HL-60/S4 treated with phorbol 12-myristate 13-acetate at 8.2 ng/mL for 4 days and 3 days (cell line): ENCODE data around the gene TDP2.
"Not testable (repeated sequence)": the region's sequence is repeated elsewhere in the genome, so short reads cannot be mapped to it uniquely, and the experiment has no call there.

Experiments
- in situ Hi-C: fragments of 300-500 bp; cut with MboI; formaldehyde crosslinking; loops from 2 replicates; pipeline ENCODE4 v1.15.0; 2022; ENCODE audit warnings: low sequenced_read_pairs

TDP2 gene

DNA sequence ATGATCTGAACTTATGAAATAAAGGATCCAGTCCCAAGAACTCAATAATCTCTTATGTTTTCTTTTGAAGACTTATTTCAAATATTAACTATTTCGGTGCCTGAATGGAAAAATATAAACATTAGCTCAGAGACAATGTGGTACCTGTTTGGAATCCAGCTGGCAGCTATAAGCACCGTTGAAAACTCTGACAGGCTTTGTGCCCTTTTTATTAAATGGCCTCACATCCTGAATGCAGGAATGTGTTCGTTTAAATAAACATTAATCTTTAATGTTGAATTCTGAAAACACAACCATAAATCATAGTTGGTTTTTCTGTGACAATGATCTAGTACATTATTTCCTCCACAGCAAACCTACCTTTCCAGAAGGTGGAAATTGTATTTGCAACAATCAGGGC, 16.3 kb downstream of the TDP2 start:
- in situ Hi-C loops, result no loop called here

DNA sequence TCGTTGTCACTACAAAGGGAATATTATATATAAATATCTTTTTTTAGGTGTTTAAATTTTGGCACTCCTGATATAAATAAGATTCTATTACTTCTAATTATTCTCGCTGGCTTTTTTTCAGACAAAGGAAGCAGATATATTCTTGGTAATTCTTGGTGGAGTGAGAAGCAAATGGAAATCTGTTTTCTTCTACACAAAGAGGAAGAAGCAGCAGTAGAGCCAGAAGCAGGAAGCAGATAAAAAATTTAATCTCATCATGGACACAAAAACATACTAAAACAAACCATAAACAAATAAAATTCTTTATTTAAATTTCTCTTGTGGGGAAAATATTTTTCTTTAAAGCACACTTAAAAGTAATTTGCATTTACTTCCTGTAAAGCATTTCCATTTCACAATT, 17.0 kb downstream of the TDP2 start:
- in situ Hi-C loops, result no loop called here

DNA sequence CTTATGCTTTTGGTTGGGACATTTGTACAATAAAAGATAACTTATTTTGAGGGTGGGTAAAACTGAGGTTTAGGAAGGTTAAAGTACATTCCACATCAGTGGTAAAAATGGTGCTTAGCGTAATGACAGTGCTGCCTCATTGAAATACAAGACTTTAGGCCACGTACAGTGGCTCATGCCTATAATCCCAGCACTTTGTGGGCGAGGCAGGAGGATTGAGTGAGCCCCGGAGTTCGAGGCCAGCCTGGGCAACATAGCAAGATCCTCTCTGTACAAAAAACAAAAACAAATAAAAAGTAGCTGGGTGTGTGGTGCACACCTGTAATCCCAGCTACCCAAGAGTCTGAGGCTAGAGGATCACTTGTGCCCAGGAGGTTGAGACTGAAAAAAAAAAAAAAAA, 18.4 kb downstream of the TDP2 start:
- in situ Hi-C loops, result no loop called here

DNA sequence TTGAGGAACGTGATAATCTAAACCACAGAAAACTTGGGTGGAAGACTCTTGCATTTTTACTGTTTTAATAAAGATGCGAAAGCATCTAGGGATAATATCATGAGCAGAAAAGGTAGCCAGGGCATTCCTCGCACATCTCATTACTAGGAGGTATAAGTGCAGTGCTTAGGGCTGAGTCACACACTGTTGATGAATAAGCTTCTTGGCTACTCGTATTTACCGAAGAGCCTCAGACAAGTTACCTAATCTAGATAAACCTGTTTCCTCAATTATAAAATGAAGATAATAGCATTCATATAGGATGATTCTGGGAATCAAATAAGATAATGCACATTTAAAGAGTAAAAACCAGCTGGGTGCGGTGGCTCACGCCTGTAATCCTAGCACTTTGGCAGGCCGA, 19.9 kb downstream of the TDP2 start:
- in situ Hi-C loops, result no loop called here

DNA sequence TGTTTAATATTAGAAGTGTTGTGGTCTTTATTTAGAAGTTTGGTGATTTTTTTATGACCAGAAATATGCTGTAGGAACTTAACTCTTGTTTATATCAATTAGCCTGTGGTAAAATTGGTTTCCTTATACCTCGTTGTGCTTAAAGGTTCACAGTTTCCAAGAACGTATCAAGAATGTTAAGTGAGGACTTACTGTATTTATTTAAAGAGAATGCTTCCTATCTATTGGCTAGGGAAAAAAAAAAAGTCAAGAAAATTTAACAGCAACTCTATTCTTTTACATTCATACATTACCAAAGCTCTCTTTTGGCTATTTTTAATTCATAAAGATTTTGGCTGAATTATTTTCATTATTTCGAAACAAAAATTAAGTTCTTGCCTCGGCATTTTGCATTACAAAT, 22.3 kb downstream of the TDP2 start:
- in situ Hi-C loops, result no loop called here

DNA sequence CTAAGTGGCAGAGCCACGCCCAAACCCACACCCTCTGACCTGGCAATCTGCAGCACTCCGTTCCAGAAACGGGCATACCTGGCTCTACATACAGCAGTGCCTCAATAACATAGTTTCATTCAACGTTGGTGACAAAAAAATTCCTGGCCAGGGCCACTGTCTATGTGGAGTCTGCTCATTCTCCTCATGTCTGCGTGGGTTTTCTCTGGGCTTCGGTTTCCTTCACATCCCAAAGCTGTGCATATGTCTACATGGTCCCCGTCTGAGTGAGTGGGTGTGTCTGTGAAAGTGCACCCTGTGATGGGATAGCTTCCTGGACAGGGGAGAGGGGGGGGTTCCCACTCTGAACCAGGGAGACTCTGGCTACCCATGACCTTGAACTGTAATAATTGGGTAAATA, 22.8 kb downstream of the TDP2 start:
- in situ Hi-C loops, result no loop called here

DNA sequence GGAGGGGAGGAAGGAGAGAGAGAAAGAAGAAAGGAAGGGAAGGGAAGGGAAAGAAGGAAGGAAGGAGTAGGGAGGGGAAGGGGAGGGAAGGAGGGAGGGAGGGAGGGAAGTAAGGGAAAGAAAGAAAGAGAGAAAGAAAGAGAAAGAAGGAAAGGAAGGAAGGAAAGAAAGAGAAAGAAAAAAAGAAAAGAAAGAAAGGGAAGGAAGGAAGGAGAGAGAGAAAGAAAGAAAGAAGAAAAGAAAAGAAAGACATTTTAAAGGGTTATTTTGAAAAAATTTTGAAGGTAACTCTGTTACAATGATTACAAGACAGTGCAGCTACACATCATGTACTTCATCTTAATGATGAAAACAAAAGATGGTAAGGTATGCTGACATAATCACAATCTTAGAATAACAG, 24.6 kb downstream of the TDP2 start:
- in situ Hi-C loops, result no loop called here

DNA sequence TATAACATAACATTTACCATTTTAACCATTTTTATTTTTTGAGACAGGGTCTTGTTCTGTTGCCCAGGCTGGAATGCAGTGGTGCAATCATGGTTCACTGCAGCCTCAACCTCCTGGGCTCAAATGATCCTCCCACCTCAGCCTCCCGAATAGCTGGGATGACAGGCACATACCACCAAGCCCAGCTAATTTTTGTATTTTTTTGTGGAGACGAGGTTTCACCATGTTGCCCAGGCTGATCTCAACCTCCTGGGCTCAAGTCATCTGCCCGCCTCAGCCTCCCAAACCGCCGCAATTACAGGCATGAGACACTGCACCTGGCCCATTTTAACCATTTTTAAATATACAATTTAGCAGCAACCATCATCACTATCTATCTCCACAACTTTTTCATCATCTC, 26.1 kb downstream of the TDP2 start:
- in situ Hi-C loops, result not testable (repeated sequence)

DNA sequence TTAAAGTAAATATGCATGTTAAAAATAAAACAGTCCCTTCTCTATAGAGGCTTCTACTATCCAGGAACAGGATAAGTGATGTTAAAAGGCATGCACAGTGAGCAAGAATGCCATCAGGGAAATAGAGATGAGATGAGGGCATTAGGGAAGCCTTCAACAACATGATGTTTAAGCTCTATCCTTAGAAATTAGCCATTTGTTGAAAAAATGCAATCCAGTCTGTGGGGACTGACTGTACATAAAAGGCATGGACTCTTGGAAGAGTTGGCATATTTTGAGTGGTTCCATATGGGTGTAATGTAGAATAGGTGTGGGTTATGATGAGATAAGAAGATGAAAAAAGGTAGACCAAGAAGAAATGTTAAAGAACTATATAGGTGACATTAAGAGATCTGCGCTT, 26.5 kb downstream of the TDP2 start:
- in situ Hi-C loops, result no loop called here

DNA sequence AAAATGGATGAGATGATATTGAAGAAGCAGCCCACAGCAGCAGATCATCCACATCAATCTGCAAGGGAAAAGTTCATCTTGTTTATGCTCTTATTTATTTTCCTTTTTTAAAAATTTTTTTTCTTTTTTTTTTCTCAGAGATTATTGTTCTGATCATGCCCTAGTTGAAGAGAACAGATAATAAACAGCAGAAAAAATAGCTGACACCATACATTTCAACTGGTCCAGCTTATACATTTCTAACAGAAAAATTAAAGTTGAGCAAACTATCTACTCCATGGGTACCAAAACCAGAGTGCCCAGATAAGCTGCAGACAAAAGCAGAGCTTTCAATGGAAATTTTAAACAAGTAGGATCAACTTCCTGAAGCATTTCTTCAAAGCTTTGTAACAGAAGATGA, 30.0 kb downstream of the TDP2 start:
- in situ Hi-C loops, result no loop called here

DNA sequence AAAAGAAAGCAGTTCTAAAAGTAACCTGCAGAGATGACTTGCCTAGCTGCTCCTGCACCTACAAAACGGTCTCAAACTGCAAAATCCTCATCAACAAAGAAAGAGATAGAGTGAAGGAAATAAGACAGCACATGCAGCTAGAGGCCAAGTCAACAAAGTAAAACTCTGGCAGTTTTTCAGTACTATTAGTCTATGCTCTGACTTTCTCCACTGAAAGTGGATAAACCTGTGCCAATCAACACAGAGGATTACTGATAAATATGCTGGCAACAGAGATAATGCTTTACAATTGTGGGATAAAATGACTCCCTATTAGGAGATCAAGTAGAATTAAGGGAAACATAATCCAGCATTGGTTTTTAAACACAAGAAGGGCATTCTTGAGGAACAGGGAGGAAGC, 34.1 kb downstream of the TDP2 start:
- in situ Hi-C loops, result no loop called here

DNA sequence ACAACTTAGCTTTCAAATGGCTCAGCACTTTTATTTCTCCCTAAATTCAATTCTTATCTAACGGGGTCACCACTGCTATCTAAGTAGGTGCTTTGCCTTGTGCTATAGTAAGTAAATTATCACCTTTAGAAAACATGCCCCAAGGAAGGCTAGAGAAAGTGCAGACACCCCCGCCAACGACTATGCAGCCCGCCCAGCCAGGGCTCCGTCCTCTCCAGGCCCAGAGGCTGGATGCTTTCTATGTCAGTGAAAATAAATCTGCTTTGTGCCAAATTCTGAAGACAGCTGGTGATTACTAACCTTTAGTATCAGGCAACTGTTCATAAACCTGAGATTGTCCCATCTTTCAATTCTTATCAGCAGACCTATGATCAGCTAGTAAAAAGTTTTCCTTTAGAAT, 35.0 kb downstream of the TDP2 start:
- in situ Hi-C loops, result no loop called here

DNA sequence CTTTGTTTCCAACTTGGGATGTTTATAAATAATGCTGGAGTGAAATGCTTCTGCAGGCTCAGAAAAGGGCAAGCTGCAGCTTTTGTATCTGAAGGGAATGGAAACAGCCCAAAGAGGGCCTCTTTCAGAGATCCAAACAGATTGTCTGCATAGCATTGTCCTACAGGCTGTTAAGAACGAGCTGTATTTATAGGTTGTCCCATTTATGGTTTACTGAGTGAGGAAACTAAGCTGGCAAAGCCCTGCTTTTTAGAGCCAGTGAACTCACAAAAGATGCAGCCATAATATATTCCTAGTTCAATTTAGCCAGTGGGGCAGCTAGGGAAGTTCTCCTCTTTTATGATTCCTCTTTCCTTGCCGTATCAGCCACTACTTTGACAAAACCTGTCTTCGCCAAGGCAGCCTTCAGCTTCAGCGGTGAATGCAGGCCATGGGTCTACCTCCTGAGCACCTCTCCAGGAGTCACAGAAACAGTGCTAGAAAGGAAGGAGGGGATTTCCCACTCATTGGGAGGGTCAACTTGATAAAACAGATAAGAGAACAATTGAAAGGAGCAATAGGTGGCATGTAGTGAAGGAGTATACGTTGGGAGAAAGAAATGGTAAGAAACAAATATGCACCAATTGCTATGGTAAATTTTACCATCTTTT, 35.7 kb downstream of the TDP2 start:
- in situ Hi-C loops, result no loop called here

DNA sequence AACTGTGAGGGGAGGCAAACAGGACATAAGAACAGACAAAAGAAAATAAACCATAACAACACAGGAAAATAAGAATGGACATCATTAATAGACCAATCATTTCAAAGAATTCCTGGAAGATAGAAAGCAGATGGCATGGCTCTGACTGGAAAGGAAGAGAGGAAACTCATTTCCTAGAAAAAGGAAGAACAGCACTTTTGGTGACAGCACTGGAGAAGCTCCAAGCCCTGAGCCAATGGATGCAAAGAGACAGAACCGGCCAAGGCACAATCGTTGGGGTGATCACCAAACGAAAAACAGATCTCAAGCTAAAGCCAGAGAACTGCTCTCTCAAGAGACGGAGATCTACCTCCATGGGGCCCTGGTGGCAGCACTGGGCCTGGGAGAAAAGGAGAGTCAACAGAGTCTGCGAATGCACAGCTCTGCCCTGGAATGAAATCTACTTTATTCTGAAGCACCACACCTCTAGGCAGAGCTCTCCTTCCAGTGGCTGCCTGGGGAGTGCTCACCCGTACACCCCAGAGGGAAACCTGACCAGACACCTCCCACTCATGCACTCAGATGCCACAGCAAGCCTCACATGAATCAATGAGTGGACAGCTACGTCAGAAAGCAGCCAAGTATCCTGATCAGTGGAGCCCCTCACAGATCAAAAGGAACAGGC, 44.9 kb downstream of the TDP2 start:
- in situ Hi-C loops, result no loop called here

DNA sequence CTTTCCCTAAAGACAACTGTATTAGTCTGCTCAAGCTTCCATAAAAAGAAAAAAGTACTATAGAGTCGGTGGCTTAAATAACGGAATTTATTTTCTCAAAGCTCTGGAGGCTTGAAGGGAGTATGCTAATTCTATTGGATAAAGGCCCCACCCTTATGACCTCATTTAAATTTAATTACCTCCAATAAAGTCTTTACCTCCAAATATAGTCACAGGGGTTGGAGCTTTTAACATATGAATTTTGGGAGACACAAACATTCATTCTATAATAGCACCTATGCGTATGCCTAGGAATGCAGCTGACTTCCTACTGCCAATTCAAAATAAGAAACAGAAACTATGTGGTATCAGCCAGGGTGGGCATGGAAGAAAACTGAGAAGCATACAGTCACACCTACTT, 46.1 kb downstream of the TDP2 start:
- in situ Hi-C loops, result no loop called here

DNA sequence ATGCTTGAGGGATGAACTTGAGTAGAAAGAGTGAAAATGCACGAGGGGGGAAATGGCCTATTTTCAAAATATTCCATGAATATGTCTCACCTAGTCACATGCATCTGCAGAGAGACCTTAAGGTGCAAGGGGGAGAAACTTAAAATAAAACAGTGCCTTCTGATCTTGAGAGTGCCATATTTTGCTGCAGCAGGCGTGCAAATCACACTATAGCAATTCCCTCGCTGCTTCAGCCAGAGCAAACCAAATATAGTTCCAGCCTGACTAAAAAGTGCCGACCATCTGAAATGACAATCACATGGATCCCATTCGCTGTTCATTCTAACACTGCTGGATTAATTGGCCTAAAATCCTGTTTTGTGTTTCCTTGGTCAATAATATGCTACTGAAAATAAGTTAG, 47.0 kb downstream of the TDP2 start:
- in situ Hi-C loops, result no loop called here

DNA sequence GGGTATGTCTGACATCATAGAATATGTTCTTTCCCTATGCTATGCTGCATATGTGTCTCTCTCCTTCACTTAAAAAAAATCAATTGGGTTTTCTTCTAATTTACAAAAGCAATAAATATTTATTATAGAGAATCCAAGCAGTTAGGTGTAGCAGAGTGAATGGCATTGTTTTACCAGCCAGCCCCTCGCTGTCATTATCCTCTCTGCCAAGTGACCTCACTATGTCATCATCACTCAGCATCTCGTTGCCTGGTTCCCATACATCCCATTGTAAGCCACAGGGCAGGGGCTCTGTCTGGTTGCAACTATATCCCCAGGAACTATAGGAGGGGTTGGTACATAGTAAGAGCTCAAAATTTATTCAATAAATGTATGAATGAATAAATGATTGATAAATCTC, 52.1 kb downstream of the TDP2 start:
- in situ Hi-C loops, result no loop called here

DNA sequence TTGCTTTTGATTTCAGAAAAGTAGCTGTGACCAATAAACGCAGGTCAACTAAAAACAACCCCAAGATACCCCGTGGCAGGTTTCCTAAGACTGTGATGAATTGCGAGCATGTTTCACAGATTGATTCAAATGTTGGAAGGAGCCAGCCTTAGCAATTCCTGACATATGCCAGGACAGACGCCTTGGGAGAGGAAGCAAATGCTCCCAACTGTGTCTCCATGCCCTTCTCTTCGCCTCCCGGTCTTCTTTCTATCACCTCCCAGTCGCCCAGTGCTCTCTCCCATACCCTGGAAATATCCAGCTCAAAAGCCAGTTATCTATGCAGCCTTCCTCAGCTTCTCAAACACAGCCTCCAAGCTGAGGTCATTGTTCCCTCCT, 52.7 kb downstream of the TDP2 start:
- in situ Hi-C loops, result no loop called here

DNA sequence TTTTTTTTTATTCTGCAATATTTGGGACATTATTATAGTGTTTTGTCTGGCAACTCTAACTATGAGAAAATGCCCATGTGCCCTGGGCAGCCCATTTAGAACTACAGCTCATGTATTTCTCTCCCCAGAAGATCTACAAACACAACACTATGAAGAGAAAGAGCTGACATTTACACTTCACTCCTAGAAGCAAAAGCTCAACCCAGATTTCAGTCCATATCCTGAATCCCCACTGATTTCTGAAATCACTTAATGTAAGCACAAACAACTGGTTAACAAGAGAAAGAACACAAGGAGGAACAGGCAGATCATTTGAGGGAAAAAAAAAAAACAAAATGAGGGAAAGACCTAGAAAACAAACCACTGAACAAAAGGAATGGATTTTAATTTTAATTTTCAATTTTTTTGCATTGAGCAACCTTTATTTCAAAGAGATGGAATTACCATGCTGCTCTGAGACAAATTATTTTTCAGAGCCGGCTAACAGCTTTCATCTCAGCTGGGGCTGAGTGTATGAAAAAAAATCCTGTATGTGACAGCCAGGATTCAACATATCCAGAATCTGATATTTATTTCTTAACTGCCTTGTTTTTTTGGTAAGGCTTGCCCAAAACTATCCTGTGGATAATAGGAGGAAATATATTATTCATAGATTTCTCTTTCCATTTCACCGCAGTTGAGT, 53.2 kb downstream of the TDP2 start:
- in situ Hi-C loops, result no loop called here

DNA sequence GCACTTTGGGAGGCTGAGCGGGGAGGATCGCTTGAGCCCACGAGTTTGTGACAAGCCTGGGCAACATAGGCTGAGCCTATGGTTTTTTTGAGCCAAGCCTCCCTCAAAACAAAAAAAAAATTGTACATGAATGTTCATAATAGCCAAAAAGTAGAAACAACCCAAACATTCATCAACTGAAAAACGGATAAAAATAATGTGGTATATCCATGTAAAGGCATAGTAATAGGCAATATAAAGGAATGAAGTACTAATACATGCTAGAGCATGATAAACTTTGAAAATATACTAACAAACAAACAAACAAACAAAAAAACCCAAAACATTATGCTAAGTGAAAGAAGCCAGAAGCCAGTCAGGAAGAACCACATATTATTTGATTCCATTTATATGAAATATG, 56.0 kb downstream of the TDP2 start:
- in situ Hi-C loops, result no loop called here

DNA sequence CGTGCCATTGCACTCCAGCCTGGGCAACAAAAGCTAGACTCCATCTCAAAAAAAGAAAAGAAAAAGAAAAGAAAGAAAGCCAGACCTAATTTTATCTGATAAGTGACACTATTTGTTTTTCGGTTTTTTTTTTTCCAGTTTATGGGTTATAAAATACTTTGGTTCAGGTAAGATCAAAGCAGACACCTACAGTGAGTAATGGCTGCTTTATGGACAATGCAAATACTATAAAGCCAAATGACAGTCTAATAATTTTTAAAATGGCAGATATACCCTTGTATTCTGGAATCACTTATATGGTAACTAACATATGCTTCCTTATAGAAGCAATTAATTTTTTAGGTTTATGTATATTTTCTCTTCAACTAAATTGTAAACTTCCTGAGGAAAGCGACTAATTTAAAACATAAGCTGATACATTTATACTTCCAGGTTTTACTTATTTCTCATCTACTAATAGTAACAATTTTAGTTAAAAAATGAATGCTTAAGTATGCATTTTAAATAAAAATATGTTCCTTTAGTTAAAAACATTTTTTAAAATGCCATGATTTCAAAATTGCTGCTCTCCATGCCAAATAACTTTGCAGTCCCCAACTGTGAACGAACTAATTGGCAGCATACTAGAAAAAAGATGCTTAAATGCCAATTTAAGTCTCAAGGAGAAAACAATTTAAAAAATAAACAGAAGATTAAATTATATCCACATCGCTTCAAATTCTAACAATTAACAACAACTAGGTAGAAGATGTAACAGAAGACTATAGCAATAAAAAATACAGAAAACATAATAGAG, 59.2 kb downstream of the TDP2 start:
- in situ Hi-C loops, result no loop called here
